ENCODE results near the gene DSP. TPM values are rescaled to one million over a fixed set of nuclear protein-coding genes. Genes with fewer than 3 reads are reported as not detected.

Gene DSP
- total and polyA plus RNA-seq, 4 donors: 25.0 to 74.7 (median 34.1) TPM

DNA sequence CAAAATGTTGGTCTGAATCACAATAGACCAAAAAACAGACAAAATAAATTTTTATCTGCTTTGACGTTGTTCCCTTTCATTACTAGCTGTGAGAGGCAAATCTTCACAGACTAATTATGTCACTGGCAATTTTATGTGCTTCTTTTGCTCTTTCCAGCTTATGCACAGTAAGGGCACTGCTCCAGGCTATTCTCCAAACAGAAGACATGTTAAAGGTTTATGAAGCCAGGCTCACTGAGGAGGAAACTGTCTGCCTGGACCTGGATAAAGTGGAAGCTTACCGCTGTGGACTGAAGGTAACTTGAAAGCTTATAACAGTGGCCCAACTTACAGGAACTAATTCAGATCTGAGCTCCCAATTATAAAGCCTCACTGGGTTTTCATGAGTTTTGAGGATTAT, 33.0 kb downstream of the DSP start (continued):
- TF ChIP-seq, protein P1, sequence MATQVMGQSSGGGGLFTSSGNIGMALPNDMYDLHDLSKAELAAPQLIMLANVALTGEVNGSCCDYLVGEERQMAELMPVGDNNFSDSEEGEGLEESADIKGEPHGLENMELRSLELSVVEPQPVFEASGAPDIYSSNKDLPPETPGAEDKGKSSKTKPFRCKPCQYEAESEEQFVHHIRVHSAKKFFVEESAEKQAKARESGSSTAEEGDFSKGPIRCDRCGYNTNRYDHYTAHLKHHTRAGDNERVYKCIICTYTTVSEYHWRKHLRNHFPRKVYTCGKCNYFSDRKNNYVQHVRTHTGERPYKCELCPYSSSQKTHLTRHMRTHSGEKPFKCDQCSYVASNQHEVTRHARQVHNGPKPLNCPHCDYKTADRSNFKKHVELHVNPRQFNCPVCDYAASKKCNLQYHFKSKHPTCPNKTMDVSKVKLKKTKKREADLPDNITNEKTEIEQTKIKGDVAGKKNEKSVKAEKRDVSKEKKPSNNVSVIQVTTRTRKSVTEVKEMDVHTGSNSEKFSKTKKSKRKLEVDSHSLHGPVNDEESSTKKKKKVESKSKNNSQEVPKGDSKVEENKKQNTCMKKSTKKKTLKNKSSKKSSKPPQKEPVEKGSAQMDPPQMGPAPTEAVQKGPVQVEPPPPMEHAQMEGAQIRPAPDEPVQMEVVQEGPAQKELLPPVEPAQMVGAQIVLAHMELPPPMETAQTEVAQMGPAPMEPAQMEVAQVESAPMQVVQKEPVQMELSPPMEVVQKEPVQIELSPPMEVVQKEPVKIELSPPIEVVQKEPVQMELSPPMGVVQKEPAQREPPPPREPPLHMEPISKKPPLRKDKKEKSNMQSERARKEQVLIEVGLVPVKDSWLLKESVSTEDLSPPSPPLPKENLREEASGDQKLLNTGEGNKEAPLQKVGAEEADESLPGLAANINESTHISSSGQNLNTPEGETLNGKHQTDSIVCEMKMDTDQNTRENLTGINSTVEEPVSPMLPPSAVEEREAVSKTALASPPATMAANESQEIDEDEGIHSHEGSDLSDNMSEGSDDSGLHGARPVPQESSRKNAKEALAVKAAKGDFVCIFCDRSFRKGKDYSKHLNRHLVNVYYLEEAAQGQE (IDR thresholded peaks at IDR 0.05): no peak
- TF ChIP-seq NR2F2 (IDR thresholded peaks at IDR 0.05) (no peak), FOXA2 (IDR thresholded peaks at IDR 0.05) (no peak), YY1 (IDR thresholded peaks at IDR 0.05) (no peak), JUND (IDR thresholded peaks at IDR 0.05) (no peak), TAF1 (conservative IDR thresholded peaks at IDR 0.05) (no peak)
- TF ChIP-seq, protein P2, sequence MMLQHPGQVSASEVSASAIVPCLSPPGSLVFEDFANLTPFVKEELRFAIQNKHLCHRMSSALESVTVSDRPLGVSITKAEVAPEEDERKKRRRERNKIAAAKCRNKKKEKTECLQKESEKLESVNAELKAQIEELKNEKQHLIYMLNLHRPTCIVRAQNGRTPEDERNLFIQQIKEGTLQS (IDR thresholded peaks at IDR 0.05): no peak

DNA sequence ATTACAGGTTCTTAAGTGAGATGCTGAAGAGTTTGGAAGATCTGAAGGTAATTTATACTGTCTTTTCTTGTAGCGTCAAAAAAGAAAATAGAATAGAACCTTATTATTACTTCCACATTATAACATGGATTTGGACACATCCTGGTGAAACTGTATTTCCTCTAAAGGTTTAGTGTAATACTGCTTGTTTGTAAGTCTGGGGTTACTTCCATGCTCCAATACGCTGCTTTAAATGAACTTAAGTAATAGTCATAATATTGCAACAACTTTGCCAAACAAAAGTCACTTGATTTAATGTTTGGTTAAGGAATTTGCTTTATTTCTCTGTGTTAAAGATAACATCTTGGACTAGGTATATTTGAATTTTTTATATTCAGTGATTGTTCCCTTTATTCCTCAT, 37.0 kb downstream of the DSP start:
- H3K27ac ChIP-seq (ENCODE audit: low read depth in 1 of 2, low read length in 2 of 2): no peak overlapping the region
- H3K4me1 ChIP-seq (ENCODE audit: control insufficient read depth in 4 of 4, insufficient read depth in 4 of 4, low read length in 3 of 4): peaks cover 0 to 14% (median 11%) of the 10 kb centered on the region in 4 donors
- H3K4me3 ChIP-seq (ENCODE audit: low read depth in 1 of 3, low read length in 3 of 3): no peak overlapping the region
- DNase-seq (ENCODE audit: low spot score): no peak
- H3K27me3 ChIP-seq (ENCODE audit: control insufficient read depth in 4 of 4, insufficient read depth in 4 of 4, low read length in 3 of 4): no peaks in the 10 kb centered on the region
- H3K9me3 ChIP-seq (ENCODE audit: control insufficient read depth in 4 of 4, low read length in 3 of 4): no peaks in the 10 kb centered on the region
- WGBS: 38% methylated on average over 2 of the region's 2 CpGs
- no peak for TF ChIP-seq FOXA2 (IDR thresholded peaks at IDR 0.05)
- no peak overlapping the region for H3K9ac ChIP-seq (ENCODE audit: low read depth in 1 of 2, low read length in 2 of 2)
- H3K36me3 ChIP-seq (ENCODE audit: control insufficient read depth in 4 of 4, insufficient read depth in 3 of 4, low read depth in 1 of 4, low read length in 3 of 4): peaks cover 14 to 78% (median 63%) of the 10 kb centered on the region in 4 donors

DNA sequence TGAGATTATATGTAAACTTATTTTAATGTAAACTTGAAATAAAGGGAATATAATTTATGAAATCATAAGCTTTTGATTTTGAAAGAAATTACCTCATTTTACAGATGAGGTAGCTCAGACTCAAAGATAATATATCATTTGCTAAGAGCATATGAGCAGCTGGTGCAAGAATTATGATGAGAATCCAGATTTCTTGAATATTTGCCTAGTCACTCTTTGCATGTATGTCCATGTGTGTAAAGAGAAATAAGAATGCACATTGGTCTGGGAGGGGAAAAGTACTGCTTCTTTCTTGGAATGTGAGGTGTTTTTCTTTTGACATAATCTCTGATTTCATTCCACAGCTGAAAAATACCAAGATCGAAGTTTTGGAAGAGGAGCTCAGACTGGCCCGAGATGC, 37.5 kb downstream of the DSP start:
- TF ChIP-seq RXRA (IDR thresholded peaks at IDR 0.05) (no peak), NR2F2 (IDR thresholded peaks at IDR 0.05) (no peak)
- TF ChIP-seq, protein P3, sequence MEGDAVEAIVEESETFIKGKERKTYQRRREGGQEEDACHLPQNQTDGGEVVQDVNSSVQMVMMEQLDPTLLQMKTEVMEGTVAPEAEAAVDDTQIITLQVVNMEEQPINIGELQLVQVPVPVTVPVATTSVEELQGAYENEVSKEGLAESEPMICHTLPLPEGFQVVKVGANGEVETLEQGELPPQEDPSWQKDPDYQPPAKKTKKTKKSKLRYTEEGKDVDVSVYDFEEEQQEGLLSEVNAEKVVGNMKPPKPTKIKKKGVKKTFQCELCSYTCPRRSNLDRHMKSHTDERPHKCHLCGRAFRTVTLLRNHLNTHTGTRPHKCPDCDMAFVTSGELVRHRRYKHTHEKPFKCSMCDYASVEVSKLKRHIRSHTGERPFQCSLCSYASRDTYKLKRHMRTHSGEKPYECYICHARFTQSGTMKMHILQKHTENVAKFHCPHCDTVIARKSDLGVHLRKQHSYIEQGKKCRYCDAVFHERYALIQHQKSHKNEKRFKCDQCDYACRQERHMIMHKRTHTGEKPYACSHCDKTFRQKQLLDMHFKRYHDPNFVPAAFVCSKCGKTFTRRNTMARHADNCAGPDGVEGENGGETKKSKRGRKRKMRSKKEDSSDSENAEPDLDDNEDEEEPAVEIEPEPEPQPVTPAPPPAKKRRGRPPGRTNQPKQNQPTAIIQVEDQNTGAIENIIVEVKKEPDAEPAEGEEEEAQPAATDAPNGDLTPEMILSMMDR (IDR thresholded peaks at IDR 0.05; ENCODE audit: low read depth, low read length, missing input control): no peak
- TF ChIP-seq, protein P4, sequence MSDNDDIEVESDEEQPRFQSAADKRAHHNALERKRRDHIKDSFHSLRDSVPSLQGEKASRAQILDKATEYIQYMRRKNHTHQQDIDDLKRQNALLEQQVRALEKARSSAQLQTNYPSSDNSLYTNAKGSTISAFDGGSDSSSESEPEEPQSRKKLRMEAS (IDR thresholded peaks at IDR 0.05): no peak
- no peak overlapping the region for H3K9ac ChIP-seq (ENCODE audit: low read depth in 1 of 2, low read length in 2 of 2)
- no peaks in the 10 kb centered on the region for H3K9me3 ChIP-seq (ENCODE audit: control insufficient read depth in 4 of 4, low read length in 3 of 4)
- H3K27ac ChIP-seq (ENCODE audit: low read depth in 1 of 2, low read length in 2 of 2): no peak overlapping the region
- H3K36me3 ChIP-seq (ENCODE audit: control insufficient read depth in 4 of 4, insufficient read depth in 3 of 4, low read depth in 1 of 4, low read length in 3 of 4): peaks cover 16 to 79% (median 63%) of the 10 kb centered on the region in 4 donors
- WGBS: 95% methylated on average over 2 of the region's 2 CpGs
- peaks cover 0 to 14% (median 11%) of the 10 kb centered on the region in 4 donors for H3K4me1 ChIP-seq (ENCODE audit: control insufficient read depth in 4 of 4, insufficient read depth in 4 of 4, low read length in 3 of 4)
- H3K4me3 ChIP-seq (ENCODE audit: low read depth in 1 of 3, low read length in 3 of 3): no peak overlapping the region
- DNase-seq (ENCODE audit: low spot score): no peak
- no peaks in the 10 kb centered on the region for H3K27me3 ChIP-seq (ENCODE audit: control insufficient read depth in 4 of 4, insufficient read depth in 4 of 4, low read length in 3 of 4)

DNA sequence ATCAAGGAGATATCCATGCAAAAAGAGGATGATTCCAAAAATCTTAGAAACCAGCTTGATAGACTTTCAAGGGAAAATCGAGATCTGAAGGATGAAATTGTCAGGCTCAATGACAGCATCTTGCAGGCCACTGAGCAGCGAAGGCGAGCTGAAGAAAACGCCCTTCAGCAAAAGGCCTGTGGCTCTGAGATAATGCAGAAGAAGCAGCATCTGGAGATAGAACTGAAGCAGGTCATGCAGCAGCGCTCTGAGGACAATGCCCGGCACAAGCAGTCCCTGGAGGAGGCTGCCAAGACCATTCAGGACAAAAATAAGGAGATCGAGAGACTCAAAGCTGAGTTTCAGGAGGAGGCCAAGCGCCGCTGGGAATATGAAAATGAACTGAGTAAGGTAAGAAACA, 38.4 kb downstream of the DSP start:
- Histone ChIP-seq H3K9ac (ENCODE audit: low read depth in 1 of 2, low read length in 2 of 2) (no peak overlapping the region), H3K36me3 (ENCODE audit: control insufficient read depth in 4 of 4, insufficient read depth in 3 of 4, low read depth in 1 of 4, low read length in 3 of 4) (peaks cover 18 to 78% (median 60%) of the 10 kb centered on the region in 4 donors), H3K27ac (ENCODE audit: low read depth in 1 of 2, low read length in 2 of 2) (no peak overlapping the region), H3K9me3 (ENCODE audit: control insufficient read depth in 4 of 4, low read length in 3 of 4) (no peaks in the 10 kb centered on the region), H3K4me3 (ENCODE audit: low read depth in 1 of 3, low read length in 3 of 3) (no peak overlapping the region), H3K4me1 (ENCODE audit: control insufficient read depth in 4 of 4, insufficient read depth in 4 of 4, low read length in 3 of 4) (peaks cover 0 to 14% (median 11%) of the 10 kb centered on the region in 4 donors), H3K27me3 (ENCODE audit: control insufficient read depth in 4 of 4, insufficient read depth in 4 of 4, low read length in 3 of 4) (no peaks in the 10 kb centered on the region)
- peak; percentile 52 for DNase-seq (ENCODE audit: low spot score)
- WGBS: 96% methylated on average over 9 of the region's 9 CpGs
- TF ChIP-seq FOXA1 (IDR thresholded peaks at IDR 0.05) (no peak), RAD21 (IDR thresholded peaks at IDR 0.05) (no peak), NR2F2 (IDR thresholded peaks at IDR 0.05) (no peak), JUND (IDR thresholded peaks at IDR 0.05) (no peak), RXRA (IDR thresholded peaks at IDR 0.05) (no peak), EGR1 (IDR thresholded peaks at IDR 0.05; ENCODE audit: low read depth in 2 of 2) (no peak)
- TF ChIP-seq, protein P1 (IDR thresholded peaks at IDR 0.05): no peak
- TF ChIP-seq, protein P2 (IDR thresholded peaks at IDR 0.05): no peak

All from liver (tissue), 9 donors.